T-helper 1 cell (primary cell): ENCODE results near the gene FAT1.
"Not testable (repeated sequence)": the region's sequence is repeated elsewhere in the genome, so short reads cannot be mapped to it uniquely, and the experiment has no call there.

Source experiments
- DNase-seq, 5 donors: peaks; one replicate each; pipeline ENCODE4 v3.0.0-alpha.2; 2012 to 2020
- total RNA-seq, 4 donors: gene quantifications; one replicate each; lab custom pipeline; 2026; lab: John Stamatoyannopoulos, UW

Gene FAT1, protein sequence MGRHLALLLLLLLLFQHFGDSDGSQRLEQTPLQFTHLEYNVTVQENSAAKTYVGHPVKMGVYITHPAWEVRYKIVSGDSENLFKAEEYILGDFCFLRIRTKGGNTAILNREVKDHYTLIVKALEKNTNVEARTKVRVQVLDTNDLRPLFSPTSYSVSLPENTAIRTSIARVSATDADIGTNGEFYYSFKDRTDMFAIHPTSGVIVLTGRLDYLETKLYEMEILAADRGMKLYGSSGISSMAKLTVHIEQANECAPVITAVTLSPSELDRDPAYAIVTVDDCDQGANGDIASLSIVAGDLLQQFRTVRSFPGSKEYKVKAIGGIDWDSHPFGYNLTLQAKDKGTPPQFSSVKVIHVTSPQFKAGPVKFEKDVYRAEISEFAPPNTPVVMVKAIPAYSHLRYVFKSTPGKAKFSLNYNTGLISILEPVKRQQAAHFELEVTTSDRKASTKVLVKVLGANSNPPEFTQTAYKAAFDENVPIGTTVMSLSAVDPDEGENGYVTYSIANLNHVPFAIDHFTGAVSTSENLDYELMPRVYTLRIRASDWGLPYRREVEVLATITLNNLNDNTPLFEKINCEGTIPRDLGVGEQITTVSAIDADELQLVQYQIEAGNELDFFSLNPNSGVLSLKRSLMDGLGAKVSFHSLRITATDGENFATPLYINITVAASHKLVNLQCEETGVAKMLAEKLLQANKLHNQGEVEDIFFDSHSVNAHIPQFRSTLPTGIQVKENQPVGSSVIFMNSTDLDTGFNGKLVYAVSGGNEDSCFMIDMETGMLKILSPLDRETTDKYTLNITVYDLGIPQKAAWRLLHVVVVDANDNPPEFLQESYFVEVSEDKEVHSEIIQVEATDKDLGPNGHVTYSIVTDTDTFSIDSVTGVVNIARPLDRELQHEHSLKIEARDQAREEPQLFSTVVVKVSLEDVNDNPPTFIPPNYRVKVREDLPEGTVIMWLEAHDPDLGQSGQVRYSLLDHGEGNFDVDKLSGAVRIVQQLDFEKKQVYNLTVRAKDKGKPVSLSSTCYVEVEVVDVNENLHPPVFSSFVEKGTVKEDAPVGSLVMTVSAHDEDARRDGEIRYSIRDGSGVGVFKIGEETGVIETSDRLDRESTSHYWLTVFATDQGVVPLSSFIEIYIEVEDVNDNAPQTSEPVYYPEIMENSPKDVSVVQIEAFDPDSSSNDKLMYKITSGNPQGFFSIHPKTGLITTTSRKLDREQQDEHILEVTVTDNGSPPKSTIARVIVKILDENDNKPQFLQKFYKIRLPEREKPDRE (N-terminal part only)
- total RNA-seq, result 0 to 0.15 (median 0.08) reads per million in 4 donors

GRCh38 chr4:186723292-186724057 lies at the start of gene FAT1:
Gene FAT1 (minus strand): TSS chr4:186723856. CDS start chr4:186709827, 14,029 bp downstream.
- DNase-seq, result no peak

DNA sequence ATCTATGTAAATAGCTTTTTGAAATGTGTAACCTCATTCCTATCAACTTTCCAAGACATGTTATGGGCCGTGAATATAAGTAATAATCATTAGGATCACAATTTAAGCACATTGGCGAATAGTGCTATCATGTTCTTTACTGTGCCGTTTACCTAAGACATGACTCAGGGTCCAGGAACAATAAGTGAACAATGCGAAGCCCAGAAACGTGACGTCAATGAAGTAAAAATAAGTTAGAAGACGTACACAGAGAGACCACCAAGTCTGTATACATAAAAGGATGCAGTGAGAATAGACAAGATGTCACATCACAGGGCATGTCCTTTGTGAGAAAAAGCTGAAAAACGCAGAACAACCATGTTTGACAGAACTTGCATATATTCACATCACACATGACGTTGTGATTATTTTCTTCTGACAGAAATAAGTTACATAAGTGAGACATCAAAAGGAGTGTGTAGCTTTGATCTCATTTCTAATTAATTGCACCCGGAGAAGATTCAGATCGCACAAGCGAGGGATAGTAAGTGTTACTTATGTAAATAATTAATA lies 49.4 kb upstream of the FAT1 start:
- DNase-seq, result no peak

DNA sequence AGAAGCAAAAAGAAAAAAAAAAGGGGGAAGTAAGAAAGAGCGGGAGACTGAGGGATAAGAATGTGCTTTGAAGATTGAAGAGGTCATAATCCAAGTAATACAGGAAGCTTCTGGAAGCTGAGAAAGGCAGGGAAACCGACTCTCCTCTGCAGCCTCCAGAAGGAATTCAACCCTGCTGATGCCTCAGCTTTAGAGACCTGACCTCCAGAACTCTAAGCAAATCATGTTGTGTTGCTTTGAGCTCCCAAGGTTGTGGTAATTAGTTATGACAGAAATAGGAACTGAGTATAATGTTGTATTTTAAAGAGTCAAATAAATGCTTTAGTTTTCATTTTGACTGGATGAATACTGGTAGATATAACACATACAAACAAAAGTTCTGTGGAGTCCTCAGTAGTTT lies 48.0 kb upstream of the FAT1 start:
- DNase-seq, result no peak

DNA sequence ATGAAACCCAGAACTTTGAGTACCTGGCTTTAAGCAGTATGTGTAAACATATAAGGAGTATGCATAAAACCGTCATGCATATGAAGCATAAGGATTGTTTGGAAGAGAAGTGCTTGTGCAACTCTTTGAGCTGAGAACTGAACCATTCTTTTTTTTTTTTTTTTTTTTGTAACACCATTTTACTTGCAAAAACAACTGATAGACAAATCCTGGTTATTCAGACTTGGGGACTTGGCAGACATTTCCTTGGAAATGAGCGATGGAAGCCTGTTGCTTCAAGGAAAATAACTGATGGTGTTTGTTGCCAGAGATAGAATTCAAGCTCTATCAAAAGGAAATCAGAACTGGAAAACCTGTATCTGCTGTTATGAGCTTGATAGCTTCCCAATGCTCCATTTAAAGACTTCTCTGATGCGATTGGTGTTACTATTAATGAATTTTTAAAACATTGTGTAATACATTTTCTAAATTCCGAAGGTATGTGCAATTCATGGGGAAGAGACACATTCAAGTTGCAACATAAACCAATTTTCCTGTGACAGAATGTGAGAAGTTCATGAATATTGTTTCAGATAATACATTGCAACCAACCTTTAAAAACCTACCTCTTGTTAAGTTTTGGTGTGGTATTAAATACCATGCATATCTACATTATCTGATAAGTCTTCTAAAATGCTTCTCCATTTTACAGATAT lies 47.0 kb upstream of the FAT1 start:
- DNase-seq, result no peak

GRCh38 chr4:186767794-186768193 lies 44.1 kb upstream of the FAT1 start:
- DNase-seq, result no peak

GRCh38 chr4:186765673-186766546 lies 42.3 kb upstream of the FAT1 start:
- DNase-seq, result no peak

GRCh38 chr4:186765138-186765537 lies 41.5 kb upstream of the FAT1 start:
- DNase-seq, result no peak

DNA sequence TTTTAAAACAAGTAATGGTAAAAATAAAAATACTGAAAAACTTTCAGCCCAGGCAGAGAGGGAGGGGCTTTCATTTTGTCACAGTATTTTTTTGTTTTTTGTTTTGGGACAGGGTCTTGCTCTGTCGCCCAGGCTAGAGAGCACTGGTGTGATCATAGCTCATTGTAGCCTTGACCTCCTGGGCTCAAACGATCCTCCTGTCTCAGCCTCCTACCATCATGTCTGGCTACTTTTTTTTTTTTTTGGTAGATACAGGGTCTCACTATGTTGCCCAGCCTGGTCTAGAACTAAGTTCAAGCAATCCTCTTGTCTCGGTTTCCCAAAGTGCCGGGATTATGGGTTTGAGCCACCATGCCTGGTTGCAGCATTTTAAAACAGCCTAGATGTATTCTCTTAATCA lies 40.8 kb upstream of the FAT1 start:
- DNase-seq, result no peak

DNA sequence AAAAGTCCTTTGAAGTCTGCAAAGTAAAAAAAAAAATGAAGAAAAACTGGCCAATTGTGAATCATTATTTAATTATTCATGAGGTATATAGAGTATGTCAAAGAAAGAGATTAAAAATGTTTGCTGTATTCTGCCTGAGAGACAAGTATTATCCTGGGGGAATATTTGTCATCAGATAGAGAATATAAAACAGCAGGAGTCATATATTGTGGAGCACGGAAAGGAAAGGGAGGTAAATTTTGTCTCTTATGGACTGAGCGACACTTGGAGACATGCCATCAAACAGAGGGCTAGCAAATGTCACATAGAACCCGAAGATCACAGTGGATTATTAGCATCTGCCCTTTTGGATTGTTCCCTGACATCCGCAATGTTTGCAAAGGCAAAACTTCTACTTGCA lies 39.2 kb upstream of the FAT1 start:
- no peak for DNase-seq

- DNase-seq, result no peak
Measured at GRCh38 chr4:186762361-186762760, 38.7 kb upstream of the FAT1 start.

GRCh38 chr4:186761956-186762355 lies 38.3 kb upstream of the FAT1 start:
- DNase-seq, result not testable (repeated sequence)

- no peak for DNase-seq
Measured at GRCh38 chr4:186761393-186761792, 37.7 kb upstream of the FAT1 start.

DNA sequence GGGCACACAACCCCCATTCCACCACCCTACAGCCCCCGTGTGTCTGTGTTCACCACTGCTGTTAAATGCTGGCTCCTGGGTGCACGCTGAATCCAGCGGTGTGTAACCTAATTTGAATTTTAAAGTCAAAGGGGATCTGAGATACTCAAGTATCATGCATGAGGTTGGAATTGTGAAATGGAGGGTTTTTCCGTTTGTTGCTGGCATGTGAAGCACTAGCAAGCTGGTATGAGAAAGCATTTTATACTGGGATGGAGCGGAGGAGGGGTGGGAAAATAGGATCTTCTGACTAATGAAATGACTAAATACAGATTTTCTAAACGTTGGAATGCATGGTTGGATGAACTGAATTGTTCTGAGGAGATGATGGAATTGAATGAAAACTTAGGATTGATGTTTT lies 36.9 kb upstream of the FAT1 start:
- DNase-seq, result no peak

- DNase-seq, result no peak
Measured at GRCh38 chr4:186759990-186760389, 36.3 kb upstream of the FAT1 start.

DNA sequence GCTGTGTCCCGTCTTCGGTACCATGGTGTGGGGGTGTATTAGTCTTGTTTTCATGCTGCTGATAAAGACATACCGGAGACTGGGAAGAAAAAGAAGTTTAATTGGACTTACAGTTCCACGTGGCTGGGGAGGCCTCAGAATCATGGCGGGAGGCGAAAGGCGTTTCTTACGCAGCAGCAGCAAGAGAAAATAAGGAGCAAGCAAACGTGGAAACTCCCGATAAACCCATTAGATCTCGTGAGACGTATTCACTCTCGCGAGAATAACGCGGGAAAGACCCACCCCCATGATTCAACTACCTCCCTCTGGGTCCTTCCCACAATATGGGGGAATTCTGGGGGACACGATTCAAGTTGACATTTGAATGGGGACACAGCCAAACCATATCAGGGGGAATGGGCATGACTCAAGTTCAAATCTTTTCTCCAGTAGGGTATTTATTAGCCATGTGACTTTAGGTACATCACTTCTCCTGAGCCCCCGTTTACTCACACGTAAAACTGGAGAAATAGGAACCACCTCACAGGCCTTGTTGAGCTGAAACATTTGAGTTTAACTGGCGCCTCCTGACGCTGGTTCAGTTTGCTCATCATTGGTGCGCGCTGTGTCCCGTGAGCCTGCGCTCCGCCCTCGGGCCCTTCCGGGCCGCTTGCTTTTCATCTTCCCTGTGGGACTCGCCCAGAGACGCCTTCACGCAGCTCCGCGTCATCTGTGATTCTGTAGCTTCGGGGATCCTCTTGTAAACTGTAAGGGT lies 35.5 kb upstream of the FAT1 start:
- DNase-seq, result no peak

DNA sequence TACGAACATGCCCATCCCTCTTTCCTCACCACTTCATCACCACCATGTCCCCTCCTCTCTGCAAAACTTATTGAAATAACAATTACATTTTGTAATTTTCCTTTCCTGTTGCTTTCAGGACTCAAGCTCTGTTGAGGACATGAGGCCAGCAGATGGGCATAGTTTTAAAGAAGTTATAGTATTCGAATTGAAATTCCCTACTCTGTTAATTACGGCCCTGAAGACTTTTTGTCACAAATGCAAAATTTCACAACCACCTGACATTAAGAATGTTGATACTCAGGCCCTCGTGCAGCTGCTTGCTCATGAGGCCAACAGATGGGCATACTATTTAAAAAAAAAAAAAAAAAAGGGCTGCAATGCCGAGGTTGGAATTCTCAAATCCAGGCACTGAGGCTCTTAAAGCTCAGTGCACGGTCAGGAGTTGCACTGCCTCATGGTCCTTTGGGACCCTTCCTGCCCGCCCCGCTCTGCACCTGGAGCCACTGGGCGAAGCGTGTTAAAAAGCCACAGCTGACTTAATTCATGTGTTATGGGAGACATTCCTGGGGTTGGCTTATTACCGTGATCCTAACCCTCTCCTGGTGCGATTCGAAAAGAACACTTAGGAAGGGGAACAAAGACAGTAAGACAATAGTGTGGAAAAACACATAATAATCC lies 34.2 kb upstream of the FAT1 start:
- no peak for DNase-seq

- DNase-seq, result not testable (repeated sequence)
Measured at GRCh38 chr4:186756550-186756949, 32.9 kb upstream of the FAT1 start.
